Hepatocyte (in vitro differentiated cells): ENCODE measurements around the gene AGPS. TPM values are rescaled to one million over a fixed set of nuclear protein-coding genes. Genes with fewer than 3 reads are reported as not detected.
"Not testable (repeated sequence)": the region's sequence is repeated elsewhere in the genome, so short reads cannot be mapped to it uniquely, and the experiment has no call there.

ENCODE experiments used
- DNase-seq: peaks from one replicate; pipeline ENCODE4 v3.0.0-alpha.2; 2016; ENCODE audit warnings: low spot score
- H2AFZ ChIP-seq: fragments of 200-600 bp; sonication (generic); 2 replicates; pipeline ENCODE4 v1.6.0; 2016; ENCODE audit warnings: antibody characterized with exemption, mild to moderate bottlenecking
- H3K27ac ChIP-seq: fragments of 200-600 bp; sonication (generic); 2 replicates; pipeline ENCODE4 v1.5.1; 2016; ENCODE audit warnings: mild to moderate bottlenecking
- H3K27me3 ChIP-seq: fragments of 200-600 bp; sonication (generic); 2 replicates; pipeline ENCODE4 v1.6.1; 2016
- H3K36me3 ChIP-seq: fragments of 200-600 bp; sonication (generic); replicated peaks from 2 replicates; pipeline ENCODE4 v1.5.1; 2016; ENCODE audit warnings: low read depth; ENCODE audit not compliant: insufficient read depth
- H3K4me1 ChIP-seq: fragments of 200-600 bp; sonication (generic); 2 replicates; pipeline ENCODE4 v1.5.1; 2016; ENCODE audit warnings: mild to moderate bottlenecking, moderate library complexity; ENCODE audit not compliant: insufficient read depth
- H3K4me2 ChIP-seq: fragments of 200-600 bp; sonication (generic); 2 replicates; pipeline ENCODE4 v1.6.0; 2016
- H3K4me3 ChIP-seq: fragments of 200-600 bp; sonication (generic); 2 replicates; pipeline ENCODE4 v1.5.1; 2016; ENCODE audit warnings: mild to moderate bottlenecking
- H3K79me2 ChIP-seq: fragments of 200-600 bp; sonication (generic); 2 replicates; pipeline ENCODE4 v1.6.0; 2017; ENCODE audit warnings: mild to moderate bottlenecking
- H3K9me2 ChIP-seq: fragments of 200-600 bp; sonication (generic); replicated peaks from 2 replicates; pipeline ENCODE4 v1.6.0; 2017; ENCODE audit warnings: mild to moderate bottlenecking; ENCODE audit not compliant: insufficient read depth
- H3K9me3 ChIP-seq: fragments of 200-600 bp; sonication (generic); 2 replicates; pipeline ENCODE4 v1.5.1; 2016; ENCODE audit warnings: low read depth, mild to moderate bottlenecking
- H4K20me1 ChIP-seq: fragments of 200-600 bp; sonication (generic); 2 replicates; pipeline ENCODE4 v1.6.0; 2016; ENCODE audit warnings: mild to moderate bottlenecking; ENCODE audit not compliant: insufficient read depth, poor library complexity, severe bottlenecking
- EZH2 ChIP-seq: fragments of 200-600 bp; sonication (generic); IDR thresholded peaks from 2 replicates; pipeline ENCODE4 v1.6.1; 2016; ENCODE audit warnings: antibody characterized with exemption, mild to moderate bottlenecking, borderline replicate concordance
- EZH2phosphoT487 ChIP-seq: fragments of 200-600 bp; sonication (generic); IDR thresholded peaks from one replicate; pipeline ENCODE4 v1.6.1; 2018; ENCODE audit warnings: antibody characterized with exemption, mild to moderate bottlenecking, low read depth, moderate library complexity; ENCODE audit not compliant: unreplicated experiment, severe bottlenecking
- WGBS: methylation state at CpG from one replicate; pipeline ENCODE4 v1.1.6; 2016; ENCODE audit warnings: low lambda C conversion rate; ENCODE audit errors: missing lambda C conversion rate; 5-methylcytosine and 5-hydroxymethylcytosine counted together
- polyA plus RNA-seq: library from polyadenylated mRNA; unstranded; fragments of >200 nt; fragmentation: Nextera tagmentation; extraction: Ambion mirVana; gene quantifications from 2 replicates; pipeline ENCODE4 v1.2.1, GENCODE V29; 2016
- total RNA-seq: library from RNA; depleted of rRNA; stranded (reverse); fragments of >200 nt; gene quantifications from 2 replicates; pipeline ENCODE4 v1.2.3, GENCODE V29; 2014
- TF ChIP-seq, protein P1 (sequence below): fragments of 200-600 bp; sonication (generic); IDR thresholded peaks from 2 replicates; pipeline ENCODE4 v1.5.1; 2016; ENCODE audit warnings: antibody characterized with exemption, mild to moderate bottlenecking; ENCODE audit not compliant: poor library complexity

The AGPS gene
- total and polyA plus RNA-seq, 2 experiments from 2014 or later: 26.6 to 36.1 TPM

DNA sequence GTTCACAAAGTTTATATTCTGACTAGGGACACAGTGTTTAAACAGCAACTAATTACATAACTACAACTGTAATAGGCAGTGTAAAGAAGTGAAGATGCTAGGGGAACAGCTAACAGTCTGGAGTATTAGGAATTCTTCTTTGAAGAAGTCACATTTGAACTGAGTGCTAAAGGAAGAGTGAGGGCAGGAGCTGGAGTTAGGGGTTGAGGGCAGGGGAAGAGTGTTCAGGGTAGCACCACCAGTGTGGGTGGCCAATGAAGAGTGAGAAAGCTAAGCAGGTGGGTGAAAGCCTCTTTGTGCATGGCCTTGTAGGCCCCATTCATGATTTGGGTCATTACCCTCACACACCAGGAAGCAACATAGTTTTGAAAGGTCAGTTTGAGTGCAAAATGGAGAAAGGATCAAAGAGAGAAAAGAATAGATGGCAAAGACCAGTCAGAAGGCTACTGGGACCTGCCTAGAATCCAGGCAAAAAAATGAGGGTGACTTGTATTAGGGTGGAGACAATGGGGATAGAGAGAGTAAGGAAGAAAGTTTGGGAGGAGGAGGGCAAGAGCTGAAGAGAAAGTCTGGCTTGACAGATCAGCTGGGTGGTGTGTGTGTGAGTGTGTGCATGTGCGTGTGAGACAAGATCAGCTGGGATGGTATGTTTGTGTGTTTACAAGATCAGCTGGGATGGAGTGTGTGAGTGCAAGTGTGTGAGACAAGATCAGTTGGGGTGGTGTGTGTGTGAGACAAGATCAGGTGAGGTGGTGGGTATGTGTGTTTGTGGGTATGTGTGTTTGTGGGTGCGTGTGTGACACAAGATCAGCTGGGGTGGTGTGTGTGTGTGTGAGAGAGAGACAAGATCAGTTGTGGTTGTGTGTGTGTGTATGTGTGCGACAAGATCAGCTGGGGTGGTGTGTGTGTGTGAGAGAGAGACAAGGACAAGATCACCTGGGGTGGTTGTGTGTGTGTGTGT lies 43.6 kb upstream of the AGPS start:
- H3K4me2 ChIP-seq: no peak overlapping the region

DNA sequence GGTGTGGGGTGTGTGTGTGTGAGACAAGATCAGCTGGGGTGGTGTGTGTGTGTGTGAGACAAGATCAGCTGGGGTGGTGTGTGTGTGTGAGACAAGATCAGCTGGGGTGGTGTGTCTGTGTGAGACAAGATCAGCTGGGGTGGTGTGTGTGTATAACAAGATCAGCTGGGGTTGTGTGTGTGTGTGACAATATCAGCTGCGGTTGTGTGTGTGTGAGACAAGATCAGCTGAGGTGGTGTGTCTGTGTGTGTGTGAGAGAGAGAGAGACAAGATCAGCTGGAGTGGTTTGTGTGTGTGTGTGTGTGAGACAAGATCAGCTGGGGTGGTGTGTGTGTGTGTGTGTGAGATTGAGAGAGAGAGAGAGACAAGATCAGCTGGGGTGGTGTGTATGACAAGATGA lies 41.9 kb upstream of the AGPS start:
- H3K9me2 ChIP-seq, DNase-seq, H3K4me3 ChIP-seq, H3K27ac ChIP-seq, H3K27me3 ChIP-seq, H2AFZ ChIP-seq, H3K36me3 ChIP-seq, H3K9me3 ChIP-seq, H4K20me1 ChIP-seq, H3K79me2 ChIP-seq, H3K4me2 ChIP-seq: not testable (repeated sequence)
- 92% methylated on average over 1 of the region's 1 CpG for WGBS
- H3K4me1 ChIP-seq: peaks cover 19% of the 10 kb centered on the region

More for the DNA sequence above, 43.6 kb upstream of the AGPS start:
- Histone ChIP-seq H4K20me1 (no peaks in the 10 kb centered on the region), H3K4me3 (no peak overlapping the region), H3K9me3 (no peaks in the 10 kb centered on the region), H3K27me3 (no peaks in the 10 kb centered on the region), H2AFZ (no peak overlapping the region), H3K9me2 (no peaks in the 10 kb centered on the region), H3K4me1 (peaks cover 19% of the 10 kb centered on the region), H3K79me2 (no peaks in the 10 kb centered on the region), H3K36me3 (no peaks in the 10 kb centered on the region), H3K27ac (no peak overlapping the region)
- 98% methylated on average over 3 of the region's 3 CpGs for WGBS
- TF ChIP-seq, protein P1, sequence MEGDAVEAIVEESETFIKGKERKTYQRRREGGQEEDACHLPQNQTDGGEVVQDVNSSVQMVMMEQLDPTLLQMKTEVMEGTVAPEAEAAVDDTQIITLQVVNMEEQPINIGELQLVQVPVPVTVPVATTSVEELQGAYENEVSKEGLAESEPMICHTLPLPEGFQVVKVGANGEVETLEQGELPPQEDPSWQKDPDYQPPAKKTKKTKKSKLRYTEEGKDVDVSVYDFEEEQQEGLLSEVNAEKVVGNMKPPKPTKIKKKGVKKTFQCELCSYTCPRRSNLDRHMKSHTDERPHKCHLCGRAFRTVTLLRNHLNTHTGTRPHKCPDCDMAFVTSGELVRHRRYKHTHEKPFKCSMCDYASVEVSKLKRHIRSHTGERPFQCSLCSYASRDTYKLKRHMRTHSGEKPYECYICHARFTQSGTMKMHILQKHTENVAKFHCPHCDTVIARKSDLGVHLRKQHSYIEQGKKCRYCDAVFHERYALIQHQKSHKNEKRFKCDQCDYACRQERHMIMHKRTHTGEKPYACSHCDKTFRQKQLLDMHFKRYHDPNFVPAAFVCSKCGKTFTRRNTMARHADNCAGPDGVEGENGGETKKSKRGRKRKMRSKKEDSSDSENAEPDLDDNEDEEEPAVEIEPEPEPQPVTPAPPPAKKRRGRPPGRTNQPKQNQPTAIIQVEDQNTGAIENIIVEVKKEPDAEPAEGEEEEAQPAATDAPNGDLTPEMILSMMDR: no peak
- TF ChIP-seq EZH2: no peak
- no peak for TF ChIP-seq EZH2phosphoT487
- no peak for DNase-seq

DNA sequence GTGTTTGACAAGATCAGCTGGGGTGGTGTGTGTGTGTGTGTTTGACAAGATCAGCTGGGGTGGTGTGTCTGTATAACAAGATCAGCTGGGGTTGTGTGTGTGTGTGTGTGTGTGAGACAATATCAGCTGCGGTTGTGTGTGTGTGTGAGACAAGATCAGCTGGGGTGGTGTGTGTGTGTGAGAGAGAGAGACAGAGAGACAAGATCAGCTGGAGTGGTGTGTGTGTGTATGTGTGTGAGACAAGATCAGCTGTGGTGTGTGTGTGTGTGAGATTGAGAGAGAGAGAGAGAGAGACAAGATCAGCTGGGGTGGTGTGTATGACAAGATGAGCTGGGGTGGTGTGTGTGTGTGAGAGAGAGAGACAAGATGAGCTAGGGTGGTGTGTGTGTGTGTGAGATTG lies 41.5 kb upstream of the AGPS start:
- not testable (repeated sequence) for H3K79me2 ChIP-seq, H3K4me3 ChIP-seq, H3K27ac ChIP-seq, H3K9me2 ChIP-seq, H3K9me3 ChIP-seq, H3K27me3 ChIP-seq, DNase-seq, H3K36me3 ChIP-seq, H2AFZ ChIP-seq, H4K20me1 ChIP-seq, H3K4me2 ChIP-seq
- peaks cover 19% of the 10 kb centered on the region for H3K4me1 ChIP-seq
- 100% methylated on average over 1 of the region's 1 CpG for WGBS

DNA sequence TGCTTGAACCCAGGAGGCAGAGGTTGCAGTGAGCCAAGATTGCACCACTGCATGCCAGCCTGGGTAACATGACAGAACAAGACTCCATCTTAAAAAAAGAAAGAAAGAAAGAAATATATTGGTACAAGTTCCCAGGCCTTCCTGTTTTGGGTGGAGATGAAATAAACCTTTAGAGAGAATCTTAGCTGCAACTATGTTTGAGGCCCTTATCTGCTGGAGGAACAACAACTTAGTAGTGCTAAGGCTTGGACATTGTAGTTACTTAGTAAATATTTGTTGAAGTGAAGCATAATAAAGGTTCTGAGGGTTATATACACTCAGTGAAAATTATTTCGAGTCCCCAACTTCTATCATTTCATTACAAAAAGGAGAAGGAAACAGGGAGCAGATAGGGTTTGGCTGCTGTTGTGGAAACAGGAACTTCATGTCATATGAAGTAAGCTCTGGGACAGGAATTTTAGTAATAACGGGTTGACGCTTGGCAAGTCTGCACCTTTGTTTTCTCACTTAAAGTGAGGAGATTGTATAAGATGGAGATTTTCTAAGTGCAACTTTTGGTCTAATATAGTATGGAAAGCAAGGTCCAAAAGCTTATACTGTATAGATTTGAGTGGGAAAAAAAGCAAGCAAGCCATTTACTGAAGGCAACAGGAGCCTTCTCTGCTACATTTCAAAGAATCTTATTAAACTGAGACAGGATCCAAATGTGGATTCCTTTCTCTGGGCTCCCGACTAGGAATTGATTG lies 40.0 kb upstream of the AGPS start:
- no peak for DNase-seq
- no peaks in the 10 kb centered on the region for H4K20me1 ChIP-seq
- H3K27ac ChIP-seq: no peak overlapping the region

More for the DNA sequence above, 40.0 kb upstream of the AGPS start:
- H3K9me2 ChIP-seq: no peaks in the 10 kb centered on the region
- no peaks in the 10 kb centered on the region for H3K79me2 ChIP-seq
- no peak for TF ChIP-seq EZH2phosphoT487
- TF ChIP-seq, protein P1: no peak
- no peaks in the 10 kb centered on the region for H3K9me3 ChIP-seq
- H2AFZ ChIP-seq: no peak overlapping the region
- no peak overlapping the region for H3K4me2 ChIP-seq
- H3K27me3 ChIP-seq: no peaks in the 10 kb centered on the region
- no peak overlapping the region for H3K4me3 ChIP-seq
- 49% methylated on average over 4 of the region's 4 CpGs for WGBS
- H3K36me3 ChIP-seq: no peaks in the 10 kb centered on the region
- H3K4me1 ChIP-seq: peaks cover 12% of the 10 kb centered on the region
